SK-N-MC (cell line): ENCODE data around the gene RHBDF2.
A peak's percentile ranks its signal among the peaks of the same experiment; 100 is the strongest.

Experiments
- DNase-seq: peaks from one replicate; pipeline ENCODE4 v3.0.0-alpha.2; 2011; ENCODE audit warnings: low read depth, low spot score
- H3K27ac ChIP-seq: fragments of 200-600 bp; sonication (generic); 2 replicates; pipeline ENCODE4 v1.5.1; 2016; ENCODE audit warnings: mixed run types
- H3K36me3 ChIP-seq: fragments of 200-600 bp; sonication (generic); 2 replicates; pipeline ENCODE4 v1.6.1; 2017; ENCODE audit warnings: antibody characterized with exemption, low read length, mixed read lengths; ENCODE audit not compliant: insufficient read depth
- H3K4me3 ChIP-seq: fragments of 200-600 bp; sonication (generic); 2 replicates; pipeline ENCODE4 v1.5.1; 2016
- H3K9ac ChIP-seq: fragments of 200-600 bp; sonication (generic); 2 replicates; pipeline ENCODE4 v1.8.0; 2017; ENCODE audit warnings: mixed run types, mixed read lengths; ENCODE audit not compliant: insufficient read length
- H3K9me3 ChIP-seq: fragments of 200-600 bp; sonication (generic); 2 replicates; pipeline ENCODE4 v1.6.1; 2017; ENCODE audit warnings: low read depth, mild to moderate bottlenecking, antibody characterized with exemption, low read length, moderate library complexity, mixed read lengths
- EZH2 ChIP-seq: fragments of 200-600 bp; sonication (generic); IDR thresholded peaks from one replicate; pipeline ENCODE4 v1.6.1; 2017; ENCODE audit warnings: antibody characterized with exemption
- FOXP2 ChIP-seq: optimal IDR thresholded peaks from 2 replicates; pipeline ENCODE3; 2011; ENCODE audit warnings: mild to moderate bottlenecking, moderate library complexity; ENCODE audit not compliant: insufficient read depth; ENCODE audit errors: extremely low read length, control extremely low read depth
- POLR2AphosphoS5 ChIP-seq: IDR thresholded peaks from 2 replicates; pipeline ENCODE4 v1.6.1; 2012; ENCODE audit warnings: mild to moderate bottlenecking, low read depth, low read length, borderline replicate concordance

Gene RHBDF2

GRCh38 chr17:76506408-76507345 lies 5.5 kb upstream of the RHBDF2 start:
- Histone ChIP-seq H3K9ac (peak overlapping the region; percentile 55), H3K27ac (no peak overlapping the region), H3K4me3 (peak overlapping the region; percentile 54), H3K36me3 (no peaks in the 10 kb centered on the region), H3K9me3 (no peaks in the 10 kb centered on the region)
- TF ChIP-seq FOXP2 (no peak), EZH2 (no peak), POLR2AphosphoS5 (no peak)
- no peak for DNase-seq

DNA sequence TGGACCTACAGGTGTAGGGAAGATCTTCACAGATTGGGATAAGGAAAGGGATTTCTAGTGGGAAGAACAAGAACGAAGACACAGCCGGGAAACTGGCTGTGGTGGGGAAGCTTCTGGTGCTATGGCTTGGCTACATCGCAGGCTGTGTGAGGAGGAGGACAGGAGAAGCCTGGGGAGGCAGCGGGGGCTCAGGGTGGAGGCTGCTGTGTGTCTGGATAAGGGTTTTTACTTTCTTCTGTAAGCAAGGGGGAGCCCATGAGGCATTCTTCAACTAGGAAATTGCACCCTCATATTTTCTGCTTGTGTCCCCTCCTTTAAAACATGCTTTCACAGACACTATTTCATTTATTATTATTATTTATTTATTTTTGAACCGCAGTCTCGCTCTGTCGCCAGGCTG lies 2.9 kb upstream of the RHBDF2 start:
- no peak overlapping the region for H3K4me3 ChIP-seq
- TF ChIP-seq FOXP2 (no peak), EZH2 (no peak), POLR2AphosphoS5 (no peak)
- H3K36me3 ChIP-seq: no peaks in the 10 kb centered on the region
- no peak overlapping the region for H3K9ac ChIP-seq
- H3K27ac ChIP-seq: no peak overlapping the region
- no peak for DNase-seq
- H3K9me3 ChIP-seq: no peaks in the 10 kb centered on the region

DNA sequence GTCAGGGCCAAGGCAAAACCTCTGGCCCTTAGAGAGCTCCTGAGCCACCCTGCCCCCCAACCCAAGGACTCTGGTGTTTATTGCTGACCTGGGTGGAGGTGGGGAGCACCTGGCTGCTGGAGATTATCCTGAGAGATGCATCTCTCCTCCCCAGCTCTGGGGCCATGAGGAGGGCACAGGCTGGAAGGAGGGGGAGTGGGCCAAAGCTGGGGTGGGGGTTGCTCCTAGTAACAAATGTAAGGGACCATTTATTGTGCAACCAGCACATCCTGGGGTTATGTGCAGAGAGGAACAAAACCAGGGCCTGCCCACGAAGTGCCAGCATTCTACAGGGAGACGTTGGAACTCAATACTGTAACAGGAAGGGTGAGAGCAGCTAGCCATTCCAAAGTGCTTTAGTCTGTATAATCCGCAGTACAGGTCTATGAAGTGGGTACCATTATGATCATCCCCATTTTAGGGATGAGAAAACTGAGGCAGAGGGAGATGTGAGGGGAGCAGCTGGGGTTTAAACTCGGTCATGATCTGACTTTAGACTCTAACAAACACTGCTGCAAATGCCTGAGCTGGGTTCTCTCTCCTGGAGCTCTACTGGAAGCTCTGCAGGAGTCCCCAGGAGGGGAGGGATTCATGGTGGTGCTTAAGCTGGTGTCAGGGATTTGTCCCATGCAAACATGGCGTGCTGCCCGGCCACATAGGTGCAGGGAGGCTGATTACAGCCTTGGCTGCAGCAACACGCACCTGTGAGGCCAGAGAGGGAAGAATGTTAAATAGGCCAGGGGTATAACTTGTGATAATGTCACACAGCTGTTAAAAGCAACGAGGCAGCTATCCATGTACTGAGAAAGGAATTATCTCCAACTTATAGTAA lies 1.4 kb upstream of the RHBDF2 start:
- H3K4me3 ChIP-seq: no peak overlapping the region
- DNase-seq: no peak
- H3K9ac ChIP-seq: no peak overlapping the region
- no peaks in the 10 kb centered on the region for H3K36me3 ChIP-seq
- no peak overlapping the region for H3K27ac ChIP-seq
- no peak for TF ChIP-seq POLR2AphosphoS5
- TF ChIP-seq FOXP2: no peak
- TF ChIP-seq EZH2: no peak
- no peaks in the 10 kb centered on the region for H3K9me3 ChIP-seq

GRCh38 chr17:76501827-76502307 lies 644 bp upstream of the RHBDF2 start:
- no peak for DNase-seq
- H3K4me3 ChIP-seq: peak overlapping the region; percentile 97
- H3K36me3 ChIP-seq: no peaks in the 10 kb centered on the region
- H3K9ac ChIP-seq: no peak overlapping the region
- H3K27ac ChIP-seq: no peak overlapping the region
- H3K9me3 ChIP-seq: no peaks in the 10 kb centered on the region
- TF ChIP-seq EZH2: no peak
- TF ChIP-seq FOXP2: no peak
- no peak for TF ChIP-seq POLR2AphosphoS5

- peak overlapping the region; percentile 97 for H3K4me3 ChIP-seq
- DNase-seq: no peak
- no peak for TF ChIP-seq EZH2
- no peak for TF ChIP-seq POLR2AphosphoS5
- no peak for TF ChIP-seq FOXP2
- no peaks in the 10 kb centered on the region for H3K36me3 ChIP-seq
- H3K9me3 ChIP-seq: no peaks in the 10 kb centered on the region
- H3K27ac ChIP-seq: no peak overlapping the region
- H3K9ac ChIP-seq: peak overlapping the region; percentile 81
These were observed 541 bp downstream of the RHBDF2 start for GRCh38 chr17:76500747-76501017.

- H3K4me3 ChIP-seq: peak overlapping the region; percentile 97
- H3K27ac ChIP-seq: no peak overlapping the region
- DNase-seq: no peak
- no peak for TF ChIP-seq EZH2
- no peak for TF ChIP-seq FOXP2
- no peak for TF ChIP-seq POLR2AphosphoS5
- no peaks in the 10 kb centered on the region for H3K9me3 ChIP-seq
- peak overlapping the region; percentile 81 for H3K9ac ChIP-seq
- H3K36me3 ChIP-seq: no peaks in the 10 kb centered on the region
These were observed 1.0 kb downstream of the RHBDF2 start for GRCh38 chr17:76500074-76500746.

DNA sequence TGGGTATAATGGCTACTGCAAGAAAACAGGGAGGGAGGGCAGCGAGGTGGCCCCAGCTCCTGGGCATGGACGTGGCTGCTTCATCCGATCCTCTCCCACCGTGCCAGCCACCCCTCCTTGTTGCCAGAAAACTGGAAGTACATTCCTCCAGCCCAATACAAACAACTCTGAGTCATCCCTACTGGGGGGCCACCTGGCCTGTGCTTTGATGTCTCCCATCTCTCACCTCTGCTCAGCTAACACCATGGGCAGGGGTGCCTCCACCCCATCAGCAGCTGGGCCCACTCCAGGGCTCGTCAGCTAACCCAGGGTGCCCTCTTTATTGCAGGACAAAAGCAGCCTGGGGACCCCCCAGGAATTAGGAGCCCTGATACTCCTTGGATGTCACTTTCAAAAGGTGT lies 2.0 kb downstream of the RHBDF2 start:
- no peaks in the 10 kb centered on the region for H3K9me3 ChIP-seq
- TF ChIP-seq FOXP2 (no peak), POLR2AphosphoS5 (no peak), EZH2 (no peak)
- no peak overlapping the region for H3K9ac ChIP-seq
- no peak overlapping the region for H3K27ac ChIP-seq
- DNase-seq: no peak
- H3K36me3 ChIP-seq: no peaks in the 10 kb centered on the region
- no peak overlapping the region for H3K4me3 ChIP-seq

GRCh38 chr17:76498876-76499251 lies 2.4 kb downstream of the RHBDF2 start:
- no peak for TF ChIP-seq EZH2
- no peak for TF ChIP-seq POLR2AphosphoS5
- no peak for TF ChIP-seq FOXP2
- Histone ChIP-seq H3K9me3 (no peaks in the 10 kb centered on the region), H3K4me3 (no peak overlapping the region; the same call in 1 of the 2 replicates), H3K27ac (no peak overlapping the region), H3K9ac (no peak overlapping the region), H3K36me3 (no peaks in the 10 kb centered on the region)
- DNase-seq: no peak
